ENCODE data around the gene LRFN5. TPM values are rescaled to one million over a fixed set of nuclear protein-coding genes. Genes with fewer than 3 reads are reported as not detected.
"Not testable (repeated sequence)": the region's sequence is repeated elsewhere in the genome, so short reads cannot be mapped to it uniquely, and the experiment has no call there.

LRFN5 gene
- polyA plus RNA-seq, 1 donor from 2014 or later, result not detected

DNA sequence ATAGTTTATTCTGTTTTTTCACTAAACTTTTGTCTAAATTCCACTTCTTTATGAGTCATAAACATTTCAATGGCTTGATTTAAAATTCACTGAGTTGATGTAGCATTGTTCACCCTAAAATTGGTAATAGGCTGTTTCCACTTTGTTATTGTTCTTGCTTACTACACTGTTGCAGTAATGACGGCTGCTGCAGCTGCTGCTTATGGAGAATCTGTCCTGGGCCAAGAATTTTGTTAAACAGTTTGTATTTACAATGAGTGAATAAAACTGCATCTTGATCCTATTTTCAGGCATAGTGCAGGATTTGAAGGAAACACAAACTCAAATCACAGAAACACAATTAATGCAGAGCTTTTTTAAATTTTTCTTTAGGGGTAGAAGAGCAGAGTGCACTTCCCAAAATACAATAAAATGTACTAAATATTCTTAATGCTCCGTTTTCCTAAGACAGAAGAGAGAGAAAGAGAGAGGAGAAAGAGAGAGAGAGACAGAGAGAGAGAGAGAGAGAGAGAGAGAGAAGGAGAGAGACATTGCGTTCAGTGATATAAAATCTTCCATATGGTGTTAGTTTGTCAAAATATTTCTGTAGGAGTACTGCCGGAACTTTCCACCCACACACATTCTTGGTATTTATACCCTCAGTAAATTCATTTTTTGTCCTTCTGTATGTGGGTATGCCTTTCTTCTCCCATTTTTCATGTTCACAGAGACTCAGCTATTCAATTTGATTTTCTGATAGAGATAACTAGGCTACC is 266.4 kb downstream of the LRFN5 start:
- Mint-ChIP-seq H3K4me3 (no peak overlapping the region), H3K4me1 (peaks cover 0 to 3% (median 1%) of the 10 kb centered on the region in 3 donors), H3K27ac (no peak overlapping the region), H3K9me3 (peaks cover 0 to 3% (median 0%) of the 10 kb centered on the region in 3 donors), H3K36me3 (peaks cover 2% of the 10 kb centered on the region), H3K27me3 (no peaks in the 10 kb centered on the region)

DNA sequence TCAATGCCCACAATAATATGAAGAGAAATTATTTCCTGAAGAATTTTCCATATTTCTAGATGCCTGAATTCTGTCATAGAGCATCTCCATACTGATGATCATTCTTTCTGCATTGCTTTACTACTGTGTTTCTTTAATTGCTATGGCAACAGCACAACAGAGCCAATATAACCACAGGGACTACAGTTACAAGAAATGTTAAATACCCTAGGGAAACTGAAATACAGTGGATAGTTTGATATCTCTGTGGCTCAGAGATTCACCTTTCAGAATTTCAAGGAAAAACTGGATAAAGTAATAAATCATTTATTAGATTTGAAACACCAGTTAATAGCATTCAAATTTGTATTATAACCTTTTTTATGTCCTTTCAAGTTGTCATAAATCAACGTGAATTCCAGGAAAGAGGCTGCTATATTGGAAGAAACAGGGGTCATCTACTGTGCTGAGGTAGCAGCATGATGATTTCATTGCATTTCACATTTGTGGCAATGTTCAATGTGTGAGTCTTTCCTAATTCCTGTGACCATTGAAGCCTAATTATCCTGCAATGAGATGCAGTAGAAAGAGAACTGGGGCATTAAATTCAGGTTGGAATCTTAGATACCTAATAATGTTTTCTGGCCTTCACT is 267.1 kb downstream of the LRFN5 start:
- Mint-ChIP-seq H3K27me3 (no peaks in the 10 kb centered on the region), H3K4me1 (peaks cover 0 to 3% (median 1%) of the 10 kb centered on the region in 3 donors), H3K27ac (no peak overlapping the region), H3K36me3 (peaks cover 2% of the 10 kb centered on the region), H3K4me3 (no peak overlapping the region), H3K9me3 (peaks cover 0 to 3% (median 0%) of the 10 kb centered on the region in 3 donors)

DNA sequence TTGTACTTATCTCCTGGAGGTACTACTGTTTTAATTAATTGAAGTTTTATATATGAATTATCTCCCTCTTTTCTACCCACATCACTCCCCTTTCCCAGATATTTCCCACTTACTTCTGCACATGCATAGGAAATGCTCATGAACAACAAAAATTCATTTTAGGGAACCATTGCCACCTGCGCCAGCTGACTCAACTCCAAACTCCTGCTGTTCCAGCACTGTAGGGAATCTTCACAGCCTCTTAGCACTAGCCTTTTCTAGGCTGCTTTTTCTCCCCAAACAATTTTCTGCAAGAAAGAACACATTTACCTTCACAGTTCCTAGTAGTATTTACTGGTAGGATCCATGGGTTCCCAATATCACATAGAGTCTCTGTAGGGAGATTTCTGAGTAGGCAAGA is 268.4 kb downstream of the LRFN5 start:
- no peak overlapping the region for H3K4me3 Mint-ChIP-seq
- H3K9me3 Mint-ChIP-seq, result no peaks in the 10 kb centered on the region
- H3K4me1 Mint-ChIP-seq, result peaks cover 0 to 5% (median 1%) of the 10 kb centered on the region in 3 donors
- H3K36me3 Mint-ChIP-seq, result no peaks in the 10 kb centered on the region
- H3K27me3 Mint-ChIP-seq, result no peaks in the 10 kb centered on the region
- no peak overlapping the region for H3K27ac Mint-ChIP-seq

GRCh38 chr14:41878321-41878720 is 271.6 kb downstream of the LRFN5 start:
- Mint-ChIP-seq H3K27ac (no peak overlapping the region), H3K27me3 (no peaks in the 10 kb centered on the region), H3K4me1 (peaks cover 0 to 5% (median 1%) of the 10 kb centered on the region in 3 donors), H3K4me3 (no peak overlapping the region), H3K9me3 (no peaks in the 10 kb centered on the region), H3K36me3 (no peaks in the 10 kb centered on the region)

GRCh38 chr14:41891624-41892023 is 284.9 kb downstream of the LRFN5 start:
- H3K27ac Mint-ChIP-seq, result no peak overlapping the region
- H3K36me3 Mint-ChIP-seq, result no peaks in the 10 kb centered on the region
- no peaks in the 10 kb centered on the region for H3K4me1 Mint-ChIP-seq
- no peaks in the 10 kb centered on the region for H3K27me3 Mint-ChIP-seq
- H3K9me3 Mint-ChIP-seq, result no peaks in the 10 kb centered on the region
- H3K4me3 Mint-ChIP-seq, result no peak overlapping the region

- Mint-ChIP-seq H3K27me3 (no peaks in the 10 kb centered on the region), H3K4me1 (no peaks in the 10 kb centered on the region), H3K27ac (no peak overlapping the region), H3K4me3 (no peak overlapping the region), H3K36me3 (no peaks in the 10 kb centered on the region), H3K9me3 (no peaks in the 10 kb centered on the region)
Measured at GRCh38 chr14:41899416-41899815, 292.7 kb downstream of the LRFN5 start.

- Mint-ChIP-seq H3K27me3 (no peaks in the 10 kb centered on the region), H3K4me1 (no peaks in the 10 kb centered on the region), H3K36me3 (no peaks in the 10 kb centered on the region), H3K9me3 (no peaks in the 10 kb centered on the region), H3K27ac (no peak overlapping the region), H3K4me3 (no peak overlapping the region)
Measured at GRCh38 chr14:41900644-41901043, 294.0 kb downstream of the LRFN5 start.

DNA sequence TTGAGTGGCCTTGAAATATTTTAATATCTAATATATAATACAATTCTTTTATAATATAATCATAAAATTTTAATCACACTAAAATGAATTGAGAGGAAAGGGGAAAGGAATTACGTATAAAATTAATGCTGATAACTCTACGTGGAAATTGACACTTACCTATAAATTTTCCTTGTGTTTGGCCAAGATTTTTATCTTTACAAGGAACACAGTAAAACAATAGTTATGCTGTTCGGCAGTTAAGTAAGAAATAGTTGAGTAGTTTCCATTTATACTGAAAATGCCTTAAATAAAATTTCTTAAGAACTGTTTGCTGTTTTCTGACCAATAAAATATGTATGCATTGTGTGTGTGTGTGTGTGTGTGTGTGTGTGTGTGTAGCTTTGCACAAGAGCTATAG is 294.4 kb downstream of the LRFN5 start:
- H3K27ac Mint-ChIP-seq, result no peak overlapping the region
- no peaks in the 10 kb centered on the region for H3K4me1 Mint-ChIP-seq
- H3K9me3 Mint-ChIP-seq, result no peaks in the 10 kb centered on the region
- no peaks in the 10 kb centered on the region for H3K27me3 Mint-ChIP-seq
- H3K4me3 Mint-ChIP-seq, result no peak overlapping the region
- H3K36me3 Mint-ChIP-seq, result no peaks in the 10 kb centered on the region

DNA sequence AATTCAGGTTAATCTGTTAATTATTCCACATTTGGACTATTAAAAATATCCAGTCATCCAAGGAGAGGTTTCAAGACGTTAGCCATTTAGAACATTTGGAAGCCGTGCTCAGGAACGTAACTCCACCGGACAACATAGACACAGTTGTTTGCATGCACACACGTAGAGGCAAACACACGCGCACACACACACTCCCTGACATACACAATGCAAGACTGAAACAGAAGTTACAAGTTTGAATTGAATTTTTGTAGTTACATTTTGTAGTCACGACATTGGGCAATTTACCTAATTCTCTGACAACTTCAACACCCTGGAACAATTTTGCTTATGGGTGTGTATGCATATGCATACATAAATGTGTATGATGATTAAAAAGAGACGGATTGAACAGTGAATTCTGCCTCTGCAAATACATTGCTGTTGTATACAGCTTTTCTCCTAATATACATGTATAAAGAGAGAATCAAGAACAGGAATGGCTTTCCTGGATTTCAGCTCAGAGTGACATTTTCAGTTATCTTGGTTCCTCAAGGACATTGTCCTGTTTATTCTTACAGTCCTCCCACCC is 298.8 kb downstream of the LRFN5 start:
- peaks cover 0 to under 1% (median 0%) of the 10 kb centered on the region in 3 donors for H3K9me3 Mint-ChIP-seq
- no peaks in the 10 kb centered on the region for H3K27me3 Mint-ChIP-seq
- no peak overlapping the region for H3K27ac Mint-ChIP-seq
- H3K36me3 Mint-ChIP-seq, result no peaks in the 10 kb centered on the region
- H3K4me1 Mint-ChIP-seq, result no peaks in the 10 kb centered on the region
- no peak overlapping the region for H3K4me3 Mint-ChIP-seq

DNA sequence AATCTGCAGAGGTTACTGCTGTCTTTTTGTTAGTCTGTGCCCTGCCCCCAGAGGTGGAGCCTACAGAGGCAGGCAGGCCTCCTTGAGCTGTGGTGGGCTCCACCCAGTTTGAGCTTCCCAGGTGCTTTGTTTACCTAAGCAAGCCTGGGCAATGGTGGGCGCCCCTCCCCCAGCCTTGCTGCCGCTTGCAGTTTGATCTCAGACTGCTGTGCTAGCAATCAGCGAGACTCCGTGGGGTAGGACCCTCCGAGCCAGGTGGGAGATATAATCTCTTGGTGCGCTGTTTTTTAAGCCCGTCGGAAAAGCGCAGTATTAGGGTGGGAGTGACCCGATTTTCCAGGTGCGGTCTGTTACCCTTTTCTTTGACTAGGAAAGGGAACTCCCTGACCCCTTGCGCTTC is 304.5 kb downstream of the LRFN5 start:
- H3K36me3 Mint-ChIP-seq, H3K9me3 Mint-ChIP-seq, H3K4me1 Mint-ChIP-seq, H3K4me3 Mint-ChIP-seq, H3K27ac Mint-ChIP-seq, H3K27me3 Mint-ChIP-seq: not testable (repeated sequence)

DNA sequence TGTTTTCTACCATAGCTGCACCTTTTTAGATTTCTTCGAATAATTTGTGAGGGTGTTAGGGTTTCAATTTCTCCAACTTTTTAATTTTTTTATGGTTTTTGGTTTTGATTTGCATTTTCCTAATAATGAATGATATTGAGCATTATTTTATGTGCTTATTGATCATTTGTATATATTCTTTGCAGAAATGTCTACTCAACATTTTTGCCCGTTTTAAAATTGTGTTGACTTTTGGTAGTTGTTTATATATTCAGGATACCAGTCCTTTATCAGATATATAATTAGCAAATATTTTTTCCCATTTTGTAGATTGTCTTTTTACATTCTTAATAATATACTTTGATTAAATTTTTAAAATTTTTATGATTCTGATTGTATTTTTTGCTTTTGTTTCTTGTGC is 306.7 kb downstream of the LRFN5 start:
- H3K4me3 Mint-ChIP-seq, result no peak overlapping the region
- H3K27me3 Mint-ChIP-seq, result no peaks in the 10 kb centered on the region
- H3K36me3 Mint-ChIP-seq, result no peaks in the 10 kb centered on the region
- H3K27ac Mint-ChIP-seq, result no peak overlapping the region
- H3K4me1 Mint-ChIP-seq, result no peaks in the 10 kb centered on the region
- H3K9me3 Mint-ChIP-seq, result peaks cover 3 to 11% (median 4%) of the 10 kb centered on the region in 3 donors

DNA sequence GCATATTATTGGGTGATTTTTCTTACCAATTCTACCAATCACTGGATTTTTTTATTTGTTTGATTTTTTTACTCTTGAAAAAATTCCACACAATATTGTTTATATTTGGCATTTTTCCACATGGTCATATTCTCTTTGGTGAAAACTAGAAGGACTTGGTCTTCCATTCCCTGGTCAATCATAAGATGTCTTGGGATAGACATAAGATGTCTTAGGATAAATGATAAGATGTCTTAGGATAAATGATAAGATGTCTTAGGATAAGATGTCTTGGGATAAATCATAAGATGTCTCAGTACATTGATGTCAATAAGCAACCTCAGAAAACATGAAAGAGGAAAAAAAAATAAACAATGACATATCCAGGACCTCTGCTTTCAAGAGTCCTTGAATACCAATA is 309.1 kb downstream of the LRFN5 start:
- H3K4me1 Mint-ChIP-seq, result no peaks in the 10 kb centered on the region
- no peaks in the 10 kb centered on the region for H3K27me3 Mint-ChIP-seq
- H3K36me3 Mint-ChIP-seq, result no peaks in the 10 kb centered on the region
- peaks cover 2 to 11% (median 3%) of the 10 kb centered on the region in 3 donors for H3K9me3 Mint-ChIP-seq
- H3K4me3 Mint-ChIP-seq, result no peak overlapping the region
- H3K27ac Mint-ChIP-seq, result no peak overlapping the region

DNA sequence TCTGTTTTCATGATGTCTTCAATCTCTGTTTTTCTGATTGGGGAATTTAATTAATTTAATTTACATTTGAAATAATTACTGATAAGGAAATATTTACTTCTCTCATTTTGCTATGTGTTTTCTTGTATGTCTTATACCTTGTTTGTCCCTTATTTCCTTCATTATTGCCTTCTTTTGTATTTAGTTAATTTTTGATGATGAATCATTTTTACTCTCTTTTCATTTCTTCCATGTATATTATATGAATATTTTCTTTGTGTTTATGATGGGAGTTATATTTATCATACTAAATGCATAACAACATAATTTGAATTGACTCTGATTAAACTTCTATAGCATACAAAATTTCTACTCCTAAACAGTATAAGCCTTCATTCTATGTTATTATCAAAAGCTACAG is 309.6 kb downstream of the LRFN5 start:
- Mint-ChIP-seq H3K36me3 (no peaks in the 10 kb centered on the region), H3K4me3 (no peak overlapping the region), H3K9me3 (peaks cover 2 to 11% (median 3%) of the 10 kb centered on the region in 3 donors), H3K27ac (no peak overlapping the region), H3K4me1 (no peaks in the 10 kb centered on the region), H3K27me3 (no peaks in the 10 kb centered on the region)

- no peak overlapping the region for H3K4me3 Mint-ChIP-seq
- H3K27me3 Mint-ChIP-seq, result no peaks in the 10 kb centered on the region
- peaks cover 6 to 12% (median 7%) of the 10 kb centered on the region in 3 donors for H3K4me1 Mint-ChIP-seq
- no peaks in the 10 kb centered on the region for H3K9me3 Mint-ChIP-seq
- no peak overlapping the region for H3K27ac Mint-ChIP-seq
- H3K36me3 Mint-ChIP-seq, result no peaks in the 10 kb centered on the region
Measured at GRCh38 chr14:41925409-41925808, 318.7 kb downstream of the LRFN5 start.

- no peaks in the 10 kb centered on the region for H3K27me3 Mint-ChIP-seq
- H3K27ac Mint-ChIP-seq, result no peak overlapping the region
- peaks cover 8% of the 10 kb centered on the region for H3K36me3 Mint-ChIP-seq
- peaks cover 0 to 4% (median 3%) of the 10 kb centered on the region in 3 donors for H3K9me3 Mint-ChIP-seq
- no peak overlapping the region for H3K4me3 Mint-ChIP-seq
- H3K4me1 Mint-ChIP-seq, result no peaks in the 10 kb centered on the region
Measured at GRCh38 chr14:41950428-41951151, 343.9 kb downstream of the LRFN5 start.
